H1 (cell line): ENCODE results near the gene INHA. TPM values are rescaled to one million over a fixed set of nuclear protein-coding genes. Genes with fewer than 3 reads are reported as not detected.

Source experiments
- CTCF ChIA-PET: fragments of 300-600 bp; sonication (Branson Sonifier 250); formaldehyde crosslinking; loops from one replicate; lab custom pipeline; 2021; ENCODE audit not compliant: partially characterized antibody; lab: Charles Lee
- POLR2A ChIA-PET: fragments of 300-600 bp; sonication (Branson Sonifier 250); formaldehyde crosslinking; loops from one replicate; lab custom pipeline; 2021; ENCODE audit warnings: inconsistent platforms; ENCODE audit not compliant: partially characterized antibody; lab: Charles Lee
- DNase-seq, 2 experiments: peaks; one replicate each; pipeline versions ENCODE4 v3.0.0 to v3.0.0-alpha.2; 2010 to 2022; ENCODE audit warnings: low spot score in 2 of 2, low read depth in 1 of 2, mixed read lengths in 1 of 2
- FAIRE-seq: peaks from 2 replicates; lab custom pipeline; 2011; peaks lifted over from hg19 to GRCh38; lab: Jason Lieb, UNC
- H2AFZ ChIP-seq: 2 replicates; pipeline ENCODE4 v1.8.1; 2012; ENCODE audit warnings: low read length, inconsistent platforms
- H2AK5ac ChIP-seq: 2 replicates; pipeline ENCODE4 v1.6.1; 2013; ENCODE audit warnings: low read depth, low read length
- H2BK120ac ChIP-seq: replicated peaks from 2 replicates; pipeline ENCODE3; 2013; ENCODE audit warnings: low read depth, low read length, inconsistent platforms
- H2BK12ac ChIP-seq: 2 replicates; pipeline ENCODE4 v1.6.1; 2013; ENCODE audit warnings: low read depth, low read length
- H2BK15ac ChIP-seq: 2 replicates; pipeline ENCODE4 v1.6.1; 2013; ENCODE audit warnings: low read length
- H2BK20ac ChIP-seq: 2 replicates; pipeline ENCODE4 v1.6.1; 2013; ENCODE audit warnings: low read length
- H2BK5ac ChIP-seq: 2 replicates; pipeline ENCODE4 v1.6.1; 2013; ENCODE audit warnings: low read depth, low read length
- H3K14ac ChIP-seq: 2 replicates; pipeline ENCODE4 v1.6.1; 2013; ENCODE audit warnings: inconsistent platforms; ENCODE audit not compliant: insufficient read length
- H3K18ac ChIP-seq: 2 replicates; pipeline ENCODE4 v1.6.1; 2013; ENCODE audit warnings: low read length; ENCODE audit errors: extremely low read depth
- H3K23ac ChIP-seq: 2 replicates; pipeline ENCODE4 v1.6.1; 2013; ENCODE audit warnings: inconsistent platforms; ENCODE audit not compliant: insufficient read length
- H3K23me2 ChIP-seq: 2 replicates; pipeline ENCODE4 v1.6.1; 2013; ENCODE audit warnings: low read depth, low read length
- H3K27ac ChIP-seq: 2 replicates; pipeline ENCODE4 v1.6.1; 2011; ENCODE audit warnings: low read depth, low read length, inconsistent platforms
- H3K27me3 ChIP-seq, 4 experiments: replicated peaks in 1 of 4; 1 replicate in 1 of 4; 2 replicates in 3 of 4; pipeline versions ENCODE4 v1.6.1 to v1.8.1; 2011 to 2013; ENCODE audit warnings: low read length in 3 of 4, mild to moderate bottlenecking in 3 of 4, inconsistent platforms in 2 of 4, mixed read lengths in 2 of 4, moderate library complexity in 1 of 4; ENCODE audit not compliant: control insufficient read depth in 3 of 4, insufficient read depth in 3 of 4; ENCODE audit errors: extremely low read depth in 1 of 4
- H3K36me3 ChIP-seq, 4 experiments: 2 replicates each; pipeline versions ENCODE4 v1.6.1 to v1.8.1; 2011 to 2013; ENCODE audit warnings: mild to moderate bottlenecking in 4 of 4, low read length in 3 of 4, moderate library complexity in 2 of 4, control low read depth in 1 of 4, inconsistent platforms in 1 of 4; ENCODE audit not compliant: insufficient read depth in 4 of 4, control insufficient read depth in 2 of 4
- H3K4ac ChIP-seq: replicated peaks from 2 replicates; pipeline ENCODE3; 2013; ENCODE audit warnings: low read length, low read depth, mixed read lengths, inconsistent platforms; ENCODE audit not compliant: insufficient read length
- H3K4me1 ChIP-seq, 4 experiments: replicated peaks in 1 of 4; 1 replicate in 1 of 4; 2 replicates in 3 of 4; pipeline versions ENCODE4 v1.6.1 to v1.8.1; 2011 to 2013; ENCODE audit warnings: low read length in 3 of 4, inconsistent platforms in 2 of 4, mixed read lengths in 1 of 4; ENCODE audit not compliant: insufficient read depth in 4 of 4, control insufficient read depth in 3 of 4
- H3K4me2 ChIP-seq, 2 experiments: 2 replicates each; pipeline versions ENCODE4 v1.6.1 to v1.8.1; 2011 to 2013; ENCODE audit warnings: low read depth in 2 of 2, low read length in 2 of 2, control low read depth in 1 of 2, inconsistent platforms in 1 of 2, mild to moderate bottlenecking in 1 of 2; ENCODE audit not compliant: insufficient read depth in 1 of 2
- H3K4me3 ChIP-seq, 4 experiments: fragments of 200-600, 300-600 bp in 1 of 4; sonication (generic), shearing (Covaris generic), sonication (Bioruptor Twin) in 1 of 4; 2 replicates each; pipeline versions ENCODE4 v1.5.1 to v1.8.1; 2011 to 2016; ENCODE audit warnings: low read length in 4 of 4, low read depth in 3 of 4, control low read depth in 2 of 4, inconsistent platforms in 2 of 4, mild to moderate bottlenecking in 2 of 4, mixed read lengths in 1 of 4, moderate library complexity in 1 of 4; ENCODE audit not compliant: insufficient read depth in 2 of 4; ENCODE audit errors: extremely low read depth in 1 of 4
- H3K56ac ChIP-seq: replicated peaks from 2 replicates; pipeline ENCODE3; 2013; ENCODE audit warnings: low read depth, mild to moderate bottlenecking, mixed read lengths, low read length, inconsistent platforms; ENCODE audit not compliant: insufficient read length
- H3K79me1 ChIP-seq: 2 replicates; pipeline ENCODE4 v1.6.1; 2013; ENCODE audit warnings: low read depth, low read length, control low read depth
- H3K79me2 ChIP-seq, 2 experiments: 2 replicates each; pipeline versions ENCODE4 v1.6.1 to v1.8.1; 2012 to 2013; ENCODE audit warnings: low read length in 2 of 2, mild to moderate bottlenecking in 2 of 2, inconsistent platforms in 1 of 2; ENCODE audit not compliant: insufficient read depth in 2 of 2, control insufficient read depth in 1 of 2
- H3K9ac ChIP-seq, 4 experiments: replicated peaks in 1 of 4; 1 replicate in 1 of 4; 2 replicates in 3 of 4; pipeline versions ENCODE4 v1.6.1 to v1.8.1; 2011 to 2013; ENCODE audit warnings: low read depth in 3 of 4, low read length in 3 of 4, control low read depth in 2 of 4, mild to moderate bottlenecking in 2 of 4, moderate library complexity in 2 of 4, inconsistent platforms in 1 of 4; ENCODE audit errors: extremely low read depth in 1 of 4
- H3K9me3 ChIP-seq, 2 experiments: 2 replicates each; pipeline versions ENCODE4 v1.6.1 to v1.8.1; 2012 to 2013; ENCODE audit warnings: mild to moderate bottlenecking in 2 of 2, moderate library complexity in 2 of 2, control low read depth in 1 of 2, inconsistent platforms in 1 of 2, low read depth in 1 of 2, low read length in 1 of 2, mixed read lengths in 1 of 2; ENCODE audit not compliant: insufficient read depth in 2 of 2
- H4K20me1 ChIP-seq, 2 experiments: replicated peaks in 1 of 2; 2 replicates each; pipeline versions ENCODE3 to v1.8.1; 2011 to 2013; ENCODE audit warnings: inconsistent platforms in 2 of 2, low read length in 2 of 2, mild to moderate bottlenecking in 1 of 2; ENCODE audit not compliant: insufficient read depth in 2 of 2, control insufficient read depth in 1 of 2
- H4K5ac ChIP-seq: 2 replicates; pipeline ENCODE4 v1.6.1; 2013; ENCODE audit warnings: low read length, low read depth, mixed read lengths, inconsistent platforms; ENCODE audit not compliant: insufficient read length
- H4K8ac ChIP-seq: 2 replicates; pipeline ENCODE4 v1.8.0; 2013; ENCODE audit warnings: mild to moderate bottlenecking, moderate library complexity, low read length, inconsistent platforms; ENCODE audit not compliant: insufficient read depth; ENCODE audit errors: extremely low read depth
- H4K91ac ChIP-seq: replicated peaks from 2 replicates; pipeline ENCODE3; 2013; ENCODE audit warnings: low read length, mixed read lengths, inconsistent platforms; ENCODE audit not compliant: insufficient read length
- ATF3 ChIP-seq: IDR thresholded peaks from 2 replicates; pipeline ENCODE4 v1.6.1; 2011; ENCODE audit warnings: low read depth, mild to moderate bottlenecking, low read length; ENCODE audit not compliant: insufficient read depth
- CHD1 ChIP-seq: IDR thresholded peaks from 2 replicates; pipeline ENCODE4 v1.6.1; 2012; ENCODE audit warnings: low read depth, low read length, improper control_type of control experiment
- CTBP2 ChIP-seq: IDR thresholded peaks from 2 replicates; pipeline ENCODE4 v1.7.0; 2011; ENCODE audit warnings: borderline replicate concordance, mild to moderate bottlenecking, moderate library complexity, mixed read lengths, low read length; ENCODE audit not compliant: insufficient read depth, insufficient read length
- FOSL1 ChIP-seq: IDR thresholded peaks from 2 replicates; pipeline ENCODE4 v1.6.1; 2011; ENCODE audit warnings: mild to moderate bottlenecking, low read depth, low read length, moderate library complexity; ENCODE audit not compliant: insufficient read depth
- JUN ChIP-seq: IDR thresholded peaks from 2 replicates; pipeline ENCODE4 v1.6.1; 2011; ENCODE audit warnings: low read depth, mild to moderate bottlenecking, improper control_type of control experiment, low read length
- KDM1A ChIP-seq: fragments of 200-600, 300-600 bp; sonication (generic); IDR thresholded peaks from 2 replicates; pipeline ENCODE4 v1.7.1; 2016; ENCODE audit warnings: mild to moderate bottlenecking, low read length, borderline replicate concordance
- NRF1 ChIP-seq: IDR thresholded peaks from 2 replicates; pipeline ENCODE4 v1.6.1; 2011; ENCODE audit warnings: mild to moderate bottlenecking, low read depth, low read length, improper control_type of control experiment
- RAD21 ChIP-seq, 2 experiments: IDR thresholded peaks in 1 of 2; conservative IDR thresholded peaks in 1 of 2; 2 replicates each; pipeline ENCODE4 v1.6.1; 2011; ENCODE audit warnings: low read depth in 2 of 2, low read length in 2 of 2, improper control_type of control experiment in 1 of 2, inconsistent platforms in 1 of 2, mild to moderate bottlenecking in 1 of 2, moderate library complexity in 1 of 2
- TCF12 ChIP-seq: IDR thresholded peaks from 2 replicates; pipeline ENCODE4 v1.6.1; 2011; ENCODE audit warnings: low read depth, mild to moderate bottlenecking, low read length
- WGBS, 2 experiments: shearing (Covaris generic) in 1 of 2; methylation state at CpG; one replicate each; pipeline versions ENCODE4 v1.1.6 to v1.1.7; 2013 to 2015; ENCODE audit warnings: low lambda C conversion rate in 2 of 2, mixed read lengths in 2 of 2, inconsistent platforms in 1 of 2, low coverage in 1 of 2, missing lambda C conversion rate in 1 of 2; ENCODE audit not compliant: insufficient replicate concordance in 2 of 2, insufficient coverage in 1 of 2, insufficient read length in 1 of 2; ENCODE audit errors: extremely low coverage in 1 of 2, missing lambda C conversion rate in 1 of 2; 5-methylcytosine and 5-hydroxymethylcytosine counted together
- polyA plus RNA-seq, 7 experiments: library from polyadenylated mRNA; depleted of rRNA in 3 of 7; stranded (reverse) in 5 of 7; unstranded in 2 of 7; fragments of >200 nt in 5 of 7; fragments of 200-250 nt in 2 of 7; gene quantifications; 1 replicate in 5 of 7; 2 replicates in 1 of 7; 4 replicates in 1 of 7; pipeline versions ENCODE4 v1.2.1 to v1.2.3, GENCODE V29; 2011 to 2013; ENCODE audit warnings: missing spikeins in 2 of 7, mixed read lengths in 2 of 7
- total RNA-seq: library from RNA; stranded (reverse); fragmentation: NEBNext Ultra II Directional; extraction: Animal tissue kit (Norgen Biotek cat#: 25700); gene quantifications from 2 replicates; pipeline ENCODE4 v1.2.1, GENCODE V29; 2021

The INHA gene
- total and polyA plus RNA-seq, 2 of the 8 experiments (the other 6 are each of a cell fraction or from before 2014, with no cell fraction given) = 0.65 to 2.7 TPM

- Histone ChIP-seq H4K91ac (no peak overlapping the region), H4K8ac (no peak overlapping the region), H3K4me1 (peaks cover 0 to 15% (median 7%) of the 10 kb centered on the region in 4 experiments; a peak in 6 of 7 replicates), H3K79me2 (peaks cover 0 to under 1% of the 10 kb centered on the region in 2 experiments; a peak in 1 of 4 replicates), H4K5ac (no peak overlapping the region), H4K20me1 (peaks cover 3 to 14% of the 10 kb centered on the region in 2 experiments), H2BK5ac (no peak overlapping the region), H2BK20ac (no peak overlapping the region), H3K27me3 (peaks cover 0 to 11% (median 0%) of the 10 kb centered on the region in 4 experiments; a peak in 3 of 7 replicates), H3K36me3 (no peaks in the 10 kb centered on the region; a peak in 1 of 8 replicates), H3K4me2 (no peak overlapping the region), H3K14ac (no peak overlapping the region), H2AFZ (no peak overlapping the region), H3K4ac (no peak overlapping the region), H2BK120ac (no peak overlapping the region), H3K23me2 (peaks cover 22% of the 10 kb centered on the region; the same call in 1 of the 2 replicates), H3K79me1 (peaks cover 3% of the 10 kb centered on the region; the same call in 1 of the 2 replicates), H2AK5ac (no peak overlapping the region), H3K56ac (no peak overlapping the region), H3K27ac (no peak overlapping the region), H3K9ac (no peak overlapping the region), H3K4me3 (no peak overlapping the region), H2BK15ac (no peak overlapping the region), H3K18ac (no peak overlapping the region), H3K9me3 (no peaks in the 10 kb centered on the region), H3K23ac (no peak overlapping the region), H2BK12ac (no peak overlapping the region)
- no peak for DNase-seq
- FAIRE-seq = no peak
- no peak for TF ChIP-seq ATF3
- TF ChIP-seq KDM1A = no peak
- no peak for TF ChIP-seq NRF1
- TF ChIP-seq JUN = no peak
- TF ChIP-seq CHD1 = no peak
- TF ChIP-seq TCF12 = no peak
- TF ChIP-seq FOSL1 = no peak
- TF ChIP-seq RAD21 (IDR thresholded peaks at IDR 0.05 in 1 of 2, conservative IDR thresholded peaks at IDR 0.05 in 1 of 2; ENCODE audit: low read depth in 2 of 2, low read length in 2 of 2) = no peak
- TF ChIP-seq CTBP2 = no peak
- CTCF ChIA-PET = interaction anchor here (0.6 to 6.4 kb wide), 4 partner anchors 12 to 438 kb away, joined by 3 to 66 read pairs (median 4); no protein-coding TSS in a partner anchor
- POLR2A ChIA-PET = interaction anchor here (1.2 to 3.6 kb wide), 2 partner anchors 11 to 18 kb away, joined by 3 to 21 read pairs; no protein-coding TSS in a partner anchor
- WGBS, 2 experiments = 95% methylated on average over 25 of the region's 26 CpGs; no CpG with 5 or more reads in 1 of the 2 experiments
These were observed 24.5 kb upstream of the INHA start for GRCh38 chr2:219547621-219548020.
